NOMO-1 treated with DMSO at 0.1 percent for 48 hours (cell line): ENCODE data around the gene HS6ST3.
"Not testable (repeated sequence)": the region's sequence is repeated elsewhere in the genome, so short reads cannot be mapped to it uniquely, and the experiment has no call there.

Source experiments
- DNase-seq: peaks from one replicate; lab custom pipeline; 2025; ENCODE audit not compliant: unreplicated experiment; lab: John Stamatoyannopoulos, UW

The HS6ST3 gene

GRCh38 chr13:96089749-96090239 lies at the start of gene HS6ST3:
Gene HS6ST3 (plus strand): TSS chr13:96090107.
- no peak for DNase-seq

GRCh38 chr13:96041326-96042110 lies 48.4 kb upstream of the HS6ST3 start:
- no peak for DNase-seq

- no peak for DNase-seq
Measured at GRCh38 chr13:96044238-96044637, 45.7 kb upstream of the HS6ST3 start.

- not testable (repeated sequence) for DNase-seq
Measured at GRCh38 chr13:96046449-96047126, 43.3 kb upstream of the HS6ST3 start.

- DNase-seq: not testable (repeated sequence)
Measured at GRCh38 chr13:96050955-96051354, 39.0 kb upstream of the HS6ST3 start.

- not testable (repeated sequence) for DNase-seq
Measured at GRCh38 chr13:96051491-96051890, 38.4 kb upstream of the HS6ST3 start.

GRCh38 chr13:96051946-96052345 lies 38.0 kb upstream of the HS6ST3 start:
- not testable (repeated sequence) for DNase-seq

- peak; percentile 53 for DNase-seq
Measured at GRCh38 chr13:96052656-96053002, 37.3 kb upstream of the HS6ST3 start.

- peak; percentile 75 for DNase-seq
Measured at GRCh38 chr13:96053003-96053703, 36.8 kb upstream of the HS6ST3 start, which contains the start of gene UGGT2. Gene UGGT2 (minus strand): TSS chr13:96053401. CDS start chr13:96053312, 89 bp downstream.

- DNase-seq: no peak
Measured at GRCh38 chr13:96065849-96066248, 24.1 kb upstream of the HS6ST3 start.

- no peak for DNase-seq
Measured at GRCh38 chr13:96068729-96069128, 21.2 kb upstream of the HS6ST3 start.

- DNase-seq: no peak
Measured at GRCh38 chr13:96071504-96071903, 18.4 kb upstream of the HS6ST3 start.

GRCh38 chr13:96072392-96072791 lies 17.5 kb upstream of the HS6ST3 start:
- no peak for DNase-seq

GRCh38 chr13:96075953-96076543 lies 13.9 kb upstream of the HS6ST3 start:
- no peak for DNase-seq

- no peak for DNase-seq
Measured at GRCh38 chr13:96080676-96081075, 9.2 kb upstream of the HS6ST3 start.

GRCh38 chr13:96081888-96082287 lies 8.0 kb upstream of the HS6ST3 start:
- DNase-seq: no peak

GRCh38 chr13:96082640-96083039 lies 7.3 kb upstream of the HS6ST3 start:
- DNase-seq: no peak

- no peak for DNase-seq
Measured at GRCh38 chr13:96086736-96087135, 3.2 kb upstream of the HS6ST3 start.

- DNase-seq: no peak
Measured at GRCh38 chr13:96089139-96089538, 768 bp upstream of the HS6ST3 start.

GRCh38 chr13:96090240-96091101 lies 564 bp downstream of the HS6ST3 start:
- DNase-seq: no peak
